OCI-LY1 (cell line): Measurements from ENCODE around the gene GALNT14.
A peak's percentile ranks its signal among the peaks of the same experiment; 100 is the strongest.
"Not testable (repeated sequence)": the region's sequence is repeated elsewhere in the genome, so short reads cannot be mapped to it uniquely, and the experiment has no call there.

Source experiments
- H2AFZ ChIP-seq: fragments of 200-600 bp; sonication (generic), shearing (Covaris generic); 2 replicates; pipeline ENCODE4 v1.6.0; 2014; ENCODE audit warnings: antibody characterized with exemption, mild to moderate bottlenecking, low read length
- H3F3A ChIP-seq: fragments of 200-600 bp; sonication (generic), shearing (Covaris generic); 2 replicates; pipeline ENCODE4 v1.6.0; 2014; ENCODE audit warnings: mild to moderate bottlenecking, antibody characterized with exemption, low read length, moderate library complexity; ENCODE audit not compliant: insufficient read depth
- H3K27ac ChIP-seq: fragments of 200-600 bp; sonication (generic); 2 replicates; pipeline ENCODE4 v1.5.1; 2014; ENCODE audit warnings: low read length, mixed run types, mild to moderate bottlenecking, low read depth; ENCODE audit not compliant: poor library complexity, severe bottlenecking
- H3K27me3 ChIP-seq: fragments of 200-600 bp; sonication (generic); 2 replicates; pipeline ENCODE4 v1.6.0; 2014; ENCODE audit warnings: antibody characterized with exemption, mild to moderate bottlenecking, low read length, moderate library complexity; ENCODE audit not compliant: insufficient read depth
- H3K36me3 ChIP-seq: fragments of 200-600 bp; sonication (generic); 2 replicates; pipeline ENCODE4 v1.6.1; 2014; ENCODE audit warnings: mild to moderate bottlenecking, antibody characterized with exemption, low read length, moderate library complexity, mixed read lengths; ENCODE audit not compliant: insufficient read depth
- H3K4me1 ChIP-seq: fragments of 200-600 bp; sonication (generic); 2 replicates; pipeline ENCODE4 v1.5.1; 2014; ENCODE audit warnings: mild to moderate bottlenecking, low read length, moderate library complexity; ENCODE audit not compliant: insufficient read depth, severe bottlenecking
- H3K4me2 ChIP-seq: fragments of 200-600 bp; sonication (generic), shearing (Covaris generic); 2 replicates; pipeline ENCODE4 v1.6.1; 2014; ENCODE audit warnings: low read length
- H3K4me3 ChIP-seq: fragments of 200-600 bp; sonication (generic); 2 replicates; pipeline ENCODE4 v1.5.1; 2014; ENCODE audit warnings: low read length, low read depth, mild to moderate bottlenecking, mixed read lengths; ENCODE audit not compliant: poor library complexity, severe bottlenecking
- H3K79me2 ChIP-seq: fragments of 200-600 bp; shearing (Covaris generic); 2 replicates; pipeline ENCODE4 v1.6.1; 2016; ENCODE audit warnings: mixed run types, low read length, mixed read lengths; ENCODE audit not compliant: insufficient read depth
- H3K9ac ChIP-seq: fragments of 200-600 bp; sonication (generic), shearing (Covaris generic); 2 replicates; pipeline ENCODE4 v1.6.1; 2014; ENCODE audit warnings: mild to moderate bottlenecking, low read length, mixed read lengths
- H3K9me2 ChIP-seq: fragments of 200-600 bp; sonication (generic), shearing (Covaris generic); 2 replicates; pipeline ENCODE4 v1.6.1; 2014; ENCODE audit warnings: low read depth, mild to moderate bottlenecking, low read length, mixed read lengths
- H3K9me3 ChIP-seq: fragments of 200-600 bp; shearing (Covaris generic); 2 replicates; pipeline ENCODE4 v1.6.1; 2014; ENCODE audit warnings: low read length, mixed read lengths
- H4K20me1 ChIP-seq: fragments of 200-600 bp; sonication (generic), shearing (Covaris generic); 2 replicates; pipeline ENCODE4 v1.6.0; 2016; ENCODE audit warnings: mild to moderate bottlenecking, low read length; ENCODE audit not compliant: insufficient read depth
- CTCF ChIP-seq: fragments of 200-600 bp; sonication (generic), shearing (Covaris generic); IDR thresholded peaks from 2 replicates; pipeline ENCODE4 v1.5.1; 2017; ENCODE audit warnings: mild to moderate bottlenecking, antibody characterized with exemption, low read length, moderate library complexity, mixed read lengths
- EZH2 ChIP-seq: fragments of 200-600 bp; sonication (generic), shearing (Covaris generic); IDR thresholded peaks from 2 replicates; pipeline ENCODE4 v1.8.0; 2017; ENCODE audit warnings: borderline replicate concordance, mixed run types, mild to moderate bottlenecking, antibody characterized with exemption, low read length, moderate library complexity, mixed read lengths

GALNT14 gene

GRCh38 chr2:31138037-31138962 lies at the start of gene GALNT14:
TSS of gene GALNT14 (minus strand) at chr2:31138440. CDS start at chr2:31138086, 354 bp downstream.
- Histone ChIP-seq H3K27ac (no peak within 1 kb of the TSS), H3K9ac (no peak within 1 kb of the TSS), H2AFZ (no peak within 1 kb of the TSS)

GRCh38 chr2:31187166-31187565 lies 48.9 kb upstream of the GALNT14 start:
- Histone ChIP-seq H3K9ac (no peak overlapping the region), H3K4me2 (no peak overlapping the region), H3F3A (no peaks in the 10 kb centered on the region), H4K20me1 (no peaks in the 10 kb centered on the region), H3K4me1 (no peaks in the 10 kb centered on the region), H3K79me2 (no peaks in the 10 kb centered on the region), H3K27me3 (no peaks in the 10 kb centered on the region), H3K36me3 (no peaks in the 10 kb centered on the region), H3K27ac (no peak overlapping the region), H3K9me3 (no peaks in the 10 kb centered on the region), H2AFZ (no peak overlapping the region), H3K9me2 (no peaks in the 10 kb centered on the region), H3K4me3 (no peak overlapping the region)
- no peak for TF ChIP-seq CTCF
- TF ChIP-seq EZH2 = no peak

More at GRCh38 chr2:31138037-31138962, at the start of gene GALNT14:
- no peaks in the 10 kb centered on the region for H3K36me3 ChIP-seq
- peak within 1 kb of the TSS; percentile 43 for H3K4me2 ChIP-seq
- TF ChIP-seq EZH2 = no peak
- TF ChIP-seq CTCF = peak; percentile 34; the same call in 1 of the 2 replicates
- H3K4me3 ChIP-seq = peak within 1 kb of the TSS; percentile 43
- H4K20me1 ChIP-seq = no peaks in the 10 kb centered on the region
- no peaks in the 10 kb centered on the region for H3K79me2 ChIP-seq
- H3K27me3 ChIP-seq = no peaks in the 10 kb centered on the region
- H3F3A ChIP-seq = no peaks in the 10 kb centered on the region
- H3K4me1 ChIP-seq = peaks cover 6% of the 10 kb centered on the region
- H3K9me2 ChIP-seq = no peaks in the 10 kb centered on the region
- no peaks in the 10 kb centered on the region for H3K9me3 ChIP-seq

- not testable (repeated sequence) for H3K9ac ChIP-seq, H3F3A ChIP-seq, H2AFZ ChIP-seq, H3K27me3 ChIP-seq, H3K4me2 ChIP-seq, H4K20me1 ChIP-seq, H3K79me2 ChIP-seq, H3K9me3 ChIP-seq, H3K4me1 ChIP-seq, H3K4me3 ChIP-seq, H3K9me2 ChIP-seq, H3K36me3 ChIP-seq, H3K27ac ChIP-seq
Observed at GRCh38 chr2:31183973-31184372, 45.7 kb upstream of the GALNT14 start.

GRCh38 chr2:31176742-31177141 lies 38.5 kb upstream of the GALNT14 start:
- Histone ChIP-seq H3K9me3 (no peaks in the 10 kb centered on the region), H3F3A (no peaks in the 10 kb centered on the region), H3K9ac (no peak overlapping the region), H3K27me3 (no peaks in the 10 kb centered on the region), H3K36me3 (no peaks in the 10 kb centered on the region), H3K4me3 (no peak overlapping the region), H3K79me2 (no peaks in the 10 kb centered on the region), H3K27ac (no peak overlapping the region), H4K20me1 (no peaks in the 10 kb centered on the region), H3K4me1 (no peaks in the 10 kb centered on the region), H3K9me2 (no peaks in the 10 kb centered on the region), H2AFZ (no peak overlapping the region), H3K4me2 (no peak overlapping the region)
- TF ChIP-seq EZH2 (no peak), CTCF (no peak)
